BLaER1 treated with 17β-estradiol and CSF1 and Interleukin-3, amounts not matched to agents 10 nM and 100 nM (cell line): ENCODE measurements around the gene HACL1.
"Not testable (repeated sequence)": the region's sequence is repeated elsewhere in the genome, so short reads cannot be mapped to it uniquely, and the experiment has no call there.

ENCODE experiments used
- H3K27ac ChIP-seq, 11 experiments: shearing (Covaris generic); formaldehyde crosslinking; 2 replicates each; pipeline ENCODE4 v1.8.1; 2022
- H3K27me3 ChIP-seq, 11 experiments: shearing (Covaris generic); formaldehyde crosslinking; 2 replicates each; pipeline ENCODE4 v1.8.1; 2022
- H3K36me3 ChIP-seq, 11 experiments: shearing (Covaris generic); formaldehyde crosslinking; 2 replicates each; pipeline ENCODE4 v1.8.1; 2022
- H3K4me1 ChIP-seq, 10 experiments: shearing (Covaris generic); formaldehyde crosslinking; 2 replicates each; pipeline ENCODE4 v1.8.1; 2022
- H3K4me2 ChIP-seq, 11 experiments: shearing (Covaris generic); formaldehyde crosslinking; 2 replicates each; pipeline ENCODE4 v1.8.1; 2022
- H3K4me3 ChIP-seq, 10 experiments: shearing (Covaris generic); formaldehyde crosslinking; 2 replicates each; pipeline ENCODE4 v1.8.1; 2022
- H3K9ac ChIP-seq, 11 experiments: shearing (Covaris generic); formaldehyde crosslinking; 2 replicates each; pipeline ENCODE4 v1.8.1; 2022
- H3K9me3 ChIP-seq, 11 experiments: shearing (Covaris generic); formaldehyde crosslinking; replicated peaks in 1 of 11; 2 replicates each; pipeline ENCODE4 v1.8.1; 2022
- H4K20me1 ChIP-seq, 11 experiments: shearing (Covaris generic); formaldehyde crosslinking; 2 replicates each; pipeline ENCODE4 v1.8.1; 2022
- Cebpa-rat ChIP-seq, 11 experiments: shearing (Covaris generic); IDR thresholded peaks; 2 replicates each; pipeline ENCODE4 v1.8.1; 2022

Gene HACL1

GRCh38 chr3:15553749-15554148 is 47.6 kb downstream of the HACL1 start:
- H3K9ac ChIP-seq = no peak overlapping the region
- no peak overlapping the region for H3K4me3 ChIP-seq
- no peak overlapping the region for H3K4me2 ChIP-seq
- 0 out of 22 replicates have a peak, but pooled peaks cover 0 to 3% (median 0%) of the 10 kb centered on the region in 11 experiments for H4K20me1 ChIP-seq
- peaks cover 0 to 14% (median 5%) of the 10 kb centered on the region in 11 experiments; a peak in 14 of 22 replicates for H3K9me3 ChIP-seq
- TF ChIP-seq Cebpa-rat (IDR thresholded peaks at IDR 0.05) = no peak
- no peaks in the 10 kb centered on the region for H3K27me3 ChIP-seq
- H3K36me3 ChIP-seq = peaks cover 0 to 50% (median 17%) of the 10 kb centered on the region in 11 experiments; a peak in 14 of 22 replicates
- H3K4me1 ChIP-seq = peaks cover 34 to 48% (median 35%) of the 10 kb centered on the region in 10 experiments
- no peak overlapping the region for H3K27ac ChIP-seq

GRCh38 chr3:15551902-15552301 is 49.5 kb downstream of the HACL1 start:
- no peak for TF ChIP-seq Cebpa-rat (IDR thresholded peaks at IDR 0.05)
- Histone ChIP-seq H3K27me3 (no peaks in the 10 kb centered on the region), H3K4me1 (peaks cover 16 to 29% (median 20%) of the 10 kb centered on the region in 10 experiments), H3K4me2 (peak overlapping the region in 1 of 11 experiments; percentile 10; a peak in 1 of 22 replicates), H4K20me1 (0 out of 22 replicates have a peak, but pooled peaks cover 0 to 3% (median 0%) of the 10 kb centered on the region in 11 experiments), H3K9ac (no peak overlapping the region), H3K27ac (no peak overlapping the region), H3K4me3 (no peak overlapping the region), H3K9me3 (peaks cover 12 to 31% (median 22%) of the 10 kb centered on the region in 11 experiments), H3K36me3 (peaks cover 4 to 50% (median 17%) of the 10 kb centered on the region in 11 experiments; a peak in 14 of 22 replicates)

GRCh38 chr3:15549846-15550245 is 51.5 kb downstream of the HACL1 start:
- no peaks in the 10 kb centered on the region for H4K20me1 ChIP-seq
- H3K4me3 ChIP-seq = no peak overlapping the region
- no peak overlapping the region for H3K27ac ChIP-seq
- no peaks in the 10 kb centered on the region for H3K27me3 ChIP-seq
- H3K9ac ChIP-seq = no peak overlapping the region
- peaks cover 0 to 9% (median under 1%) of the 10 kb centered on the region in 10 experiments; a peak in 7 of 20 replicates for H3K4me1 ChIP-seq
- no peak overlapping the region for H3K4me2 ChIP-seq
- peaks cover 4 to 46% (median 16%) of the 10 kb centered on the region in 11 experiments; a peak in 14 of 22 replicates for H3K36me3 ChIP-seq
- H3K9me3 ChIP-seq = peaks cover 21 to 44% (median 33%) of the 10 kb centered on the region in 11 experiments
- no peak for TF ChIP-seq Cebpa-rat (IDR thresholded peaks at IDR 0.05)

GRCh38 chr3:15542614-15543013 is 58.8 kb downstream of the HACL1 start:
- Histone ChIP-seq H3K9ac (no peak overlapping the region), H3K9me3 (peaks cover 14 to 29% (median 17%) of the 10 kb centered on the region in 11 experiments; a peak in 21 of 22 replicates), H4K20me1 (no peaks in the 10 kb centered on the region), H3K4me3 (no peak overlapping the region), H3K4me1 (peaks cover 0 to 25% (median 4%) of the 10 kb centered on the region in 10 experiments; a peak in 10 of 20 replicates), H3K27ac (no peak overlapping the region), H3K4me2 (peak overlapping the region in 3 of 11 experiments; percentile 18 to 32 (median 22); a peak in 3 of 22 replicates), H3K36me3 (peaks cover 0 to 4% (median 0%) of the 10 kb centered on the region in 11 experiments; a peak in 2 of 22 replicates), H3K27me3 (no peaks in the 10 kb centered on the region)
- no peak for TF ChIP-seq Cebpa-rat (IDR thresholded peaks at IDR 0.05)

- Histone ChIP-seq H3K4me3 (no peak overlapping the region), H3K9me3 (peaks cover 1 to 16% (median 6%) of the 10 kb centered on the region in 11 experiments; a peak in 11 of 22 replicates), H3K4me1 (peaks cover 0 to 36% (median 12%) of the 10 kb centered on the region in 10 experiments; a peak in 14 of 20 replicates), H3K36me3 (no peaks in the 10 kb centered on the region; a peak in 1 of 22 replicates), H3K27me3 (no peaks in the 10 kb centered on the region), H4K20me1 (no peaks in the 10 kb centered on the region), H3K27ac (no peak overlapping the region), H3K9ac (no peak overlapping the region), H3K4me2 (peak overlapping the region in 5 of 11 experiments; percentile 49 to 64 (median 53); a peak in 10 of 22 replicates)
- no peak for TF ChIP-seq Cebpa-rat (IDR thresholded peaks at IDR 0.05)
Measured at GRCh38 chr3:15541371-15541770, 60.0 kb downstream of the HACL1 start.

GRCh38 chr3:15539066-15539465 is 62.3 kb downstream of the HACL1 start:
- Histone ChIP-seq H3K4me2 (no peak overlapping the region), H3K9me3 (no peaks in the 10 kb centered on the region), H3K9ac (no peak overlapping the region), H3K4me1 (peaks cover 0 to 45% (median 19%) of the 10 kb centered on the region in 10 experiments; a peak in 14 of 20 replicates), H3K27ac (no peak overlapping the region), H3K36me3 (no peaks in the 10 kb centered on the region; a peak in 1 of 22 replicates), H4K20me1 (no peaks in the 10 kb centered on the region), H3K4me3 (no peak overlapping the region), H3K27me3 (no peaks in the 10 kb centered on the region)
- TF ChIP-seq Cebpa-rat (IDR thresholded peaks at IDR 0.05) = no peak

- Histone ChIP-seq H3K36me3 (no peaks in the 10 kb centered on the region; a peak in 1 of 22 replicates), H3K27me3 (no peaks in the 10 kb centered on the region), H3K9ac (no peak overlapping the region), H3K4me1 (peaks cover 0 to 45% (median 19%) of the 10 kb centered on the region in 10 experiments; a peak in 14 of 20 replicates), H3K4me3 (no peak overlapping the region), H4K20me1 (no peaks in the 10 kb centered on the region), H3K9me3 (no peaks in the 10 kb centered on the region), H3K27ac (no peak overlapping the region), H3K4me2 (no peak overlapping the region)
- TF ChIP-seq Cebpa-rat (IDR thresholded peaks at IDR 0.05) = no peak
Measured at GRCh38 chr3:15538345-15538744, 63.0 kb downstream of the HACL1 start.

- H3K9me3 ChIP-seq = no peaks in the 10 kb centered on the region
- H3K27me3 ChIP-seq = no peaks in the 10 kb centered on the region
- H3K9ac ChIP-seq = no peak overlapping the region
- TF ChIP-seq Cebpa-rat (IDR thresholded peaks at IDR 0.05) = no peak
- peaks cover 0 to 37% (median 19%) of the 10 kb centered on the region in 10 experiments; a peak in 14 of 20 replicates for H3K4me1 ChIP-seq
- H3K36me3 ChIP-seq = no peaks in the 10 kb centered on the region; a peak in 1 of 22 replicates
- peak overlapping the region in 8 of 11 experiments; percentile 0 to 33 (median 14); a peak in 9 of 22 replicates for H3K4me2 ChIP-seq
- H3K27ac ChIP-seq = no peak overlapping the region
- no peak overlapping the region for H3K4me3 ChIP-seq
- H4K20me1 ChIP-seq = no peaks in the 10 kb centered on the region
Measured at GRCh38 chr3:15536856-15537255, 64.5 kb downstream of the HACL1 start.

- Histone ChIP-seq H3K27me3 (no peaks in the 10 kb centered on the region), H3K4me2 (peak overlapping the region in 4 of 11 experiments; percentile 3 to 47 (median 23); a peak in 4 of 22 replicates), H3K4me1 (peaks cover 0 to 26% (median 15%) of the 10 kb centered on the region in 10 experiments; a peak in 14 of 20 replicates), H3K9me3 (no peaks in the 10 kb centered on the region), H3K27ac (no peak overlapping the region), H3K4me3 (no peak overlapping the region), H3K9ac (no peak overlapping the region), H3K36me3 (no peaks in the 10 kb centered on the region; a peak in 1 of 22 replicates), H4K20me1 (no peaks in the 10 kb centered on the region)
- no peak for TF ChIP-seq Cebpa-rat (IDR thresholded peaks at IDR 0.05)
Measured at GRCh38 chr3:15535732-15536131, 65.6 kb downstream of the HACL1 start.

GRCh38 chr3:15532614-15533013 is 68.8 kb downstream of the HACL1 start:
- H3K27me3 ChIP-seq, H3K9ac ChIP-seq: not testable (repeated sequence)

More at GRCh38 chr3:15532614-15533013, 68.8 kb downstream of the HACL1 start:
- H3K4me1 ChIP-seq = peaks cover 11 to 41% (median 28%) of the 10 kb centered on the region in 10 experiments
- H3K36me3 ChIP-seq, H3K27ac ChIP-seq, H3K4me3 ChIP-seq, H3K4me2 ChIP-seq, H4K20me1 ChIP-seq, H3K9me3 ChIP-seq: not testable (repeated sequence)
